ENCODE results near the gene FRAS1. TPM values are rescaled to one million over a fixed set of nuclear protein-coding genes. Genes with fewer than 3 reads are reported as not detected.

Gene FRAS1
- total RNA-seq, 1 experiment from 2014 or later: 82.0 TPM

GRCh38 chr4:78020677-78021076, 36.4 kb upstream of the FRAS1 start:
- no peak for ATAC-seq
- H3K9me3 Mint-ChIP-seq: peaks cover 3% of the 10 kb centered on the region
- H3K4me3 Mint-ChIP-seq: no peak overlapping the region
- H3K27ac Mint-ChIP-seq: no peak overlapping the region
- H3K4me1 Mint-ChIP-seq: no peaks in the 10 kb centered on the region
- POLR2A ChIA-PET: no interaction called here
- no peaks in the 10 kb centered on the region for H3K27me3 Mint-ChIP-seq (ENCODE audit: low read depth)
- CTCF ChIA-PET: interaction anchor here (0.7 kb wide), 1 partner anchor 26 kb away, joined by 4 read pairs; no protein-coding TSS in a partner anchor
- DNase-seq (ENCODE audit: low spot score): no peak
- no peaks in the 10 kb centered on the region for H3K36me3 Mint-ChIP-seq
- no peak for TF ChIP-seq CTCF (IDR thresholded peaks at IDR 0.05)

DNA sequence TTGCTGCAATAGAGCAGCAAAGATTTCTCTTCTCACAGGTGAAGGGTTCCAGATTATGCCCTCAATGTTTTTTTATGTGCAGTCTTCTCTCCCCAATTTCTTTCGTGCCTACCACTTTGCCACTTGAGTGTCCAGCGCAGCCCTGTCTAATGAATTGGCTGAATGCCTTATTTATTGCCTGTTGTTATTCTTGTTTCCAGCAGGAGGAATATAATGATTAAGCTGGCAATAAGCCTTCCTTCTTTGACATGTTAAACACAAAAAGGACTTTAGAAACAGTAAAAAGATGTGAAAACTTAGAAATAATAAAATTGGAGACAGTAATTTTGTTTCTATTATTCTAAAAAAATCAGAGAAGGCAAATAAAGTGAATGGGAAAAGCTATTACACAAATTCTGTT, 34.6 kb upstream of the FRAS1 start:
- TF ChIP-seq, protein P1, sequence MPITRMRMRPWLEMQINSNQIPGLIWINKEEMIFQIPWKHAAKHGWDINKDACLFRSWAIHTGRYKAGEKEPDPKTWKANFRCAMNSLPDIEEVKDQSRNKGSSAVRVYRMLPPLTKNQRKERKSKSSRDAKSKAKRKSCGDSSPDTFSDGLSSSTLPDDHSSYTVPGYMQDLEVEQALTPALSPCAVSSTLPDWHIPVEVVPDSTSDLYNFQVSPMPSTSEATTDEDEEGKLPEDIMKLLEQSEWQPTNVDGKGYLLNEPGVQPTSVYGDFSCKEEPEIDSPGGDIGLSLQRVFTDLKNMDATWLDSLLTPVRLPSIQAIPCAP (CRISPR knock-in tag; IDR thresholded peaks at IDR 0.05): no peak
- TF ChIP-seq ZNF138 (CRISPR knock-in tag; conservative IDR thresholded peaks at IDR 0.05): no peak
- no peak for TF ChIP-seq FOXK1 (CRISPR knock-in tag; IDR thresholded peaks at IDR 0.05)
- TF ChIP-seq, protein P2, sequence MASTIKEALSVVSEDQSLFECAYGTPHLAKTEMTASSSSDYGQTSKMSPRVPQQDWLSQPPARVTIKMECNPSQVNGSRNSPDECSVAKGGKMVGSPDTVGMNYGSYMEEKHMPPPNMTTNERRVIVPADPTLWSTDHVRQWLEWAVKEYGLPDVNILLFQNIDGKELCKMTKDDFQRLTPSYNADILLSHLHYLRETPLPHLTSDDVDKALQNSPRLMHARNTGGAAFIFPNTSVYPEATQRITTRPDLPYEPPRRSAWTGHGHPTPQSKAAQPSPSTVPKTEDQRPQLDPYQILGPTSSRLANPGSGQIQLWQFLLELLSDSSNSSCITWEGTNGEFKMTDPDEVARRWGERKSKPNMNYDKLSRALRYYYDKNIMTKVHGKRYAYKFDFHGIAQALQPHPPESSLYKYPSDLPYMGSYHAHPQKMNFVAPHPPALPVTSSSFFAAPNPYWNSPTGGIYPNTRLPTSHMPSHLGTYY (CRISPR knock-in tag; IDR thresholded peaks at IDR 0.05): no peak
- TF ChIP-seq FOXP4 (CRISPR knock-in tag; IDR thresholded peaks at IDR 0.05): no peak
- TF ChIP-seq TP53 (CRISPR knock-in tag; IDR thresholded peaks at IDR 0.05): no peak
- no peak for TF ChIP-seq PRDM15 (CRISPR knock-in tag; IDR thresholded peaks at IDR 0.05)
- Mint-ChIP-seq H3K27me3 (ENCODE audit: low read depth) (no peaks in the 10 kb centered on the region), H3K4me1 (no peaks in the 10 kb centered on the region), H3K4me3 (no peak overlapping the region), H3K27ac (no peak overlapping the region), H3K9me3 (peaks cover 5% of the 10 kb centered on the region), H3K36me3 (no peaks in the 10 kb centered on the region)
- DNase-seq (ENCODE audit: low spot score) (no peak), ATAC-seq (no peak)
- CTCF ChIA-PET: interaction anchor here (1.2 kb wide), 1 partner anchor 36 kb away, joined by 3 read pairs; no protein-coding TSS in a partner anchor
- POLR2A ChIA-PET: interaction anchor here (1.4 kb wide), 1 partner anchor 34 kb away, joined by 3 read pairs; the partner anchor contains the start of gene FRAS1

DNA sequence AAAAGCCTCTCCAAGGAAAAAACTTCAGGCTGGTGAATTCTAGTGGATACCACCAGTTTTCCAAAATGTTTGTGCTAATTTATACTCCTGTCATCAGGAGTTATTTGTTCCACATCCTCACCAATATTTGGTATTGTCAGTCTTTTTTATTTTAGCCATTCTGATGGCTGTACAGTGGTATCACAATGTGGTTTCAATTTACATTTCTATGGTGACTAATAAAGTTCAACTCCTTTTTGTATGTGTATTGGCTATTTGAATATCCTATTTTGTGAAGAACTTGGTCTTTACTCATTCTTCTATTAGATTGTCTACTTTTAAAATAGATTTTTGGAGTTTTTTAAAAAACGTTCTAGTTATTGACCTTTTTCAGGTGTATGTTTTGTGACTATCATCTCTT, 33.0 kb upstream of the FRAS1 start:
- Mint-ChIP-seq H3K9me3 (peaks cover 5% of the 10 kb centered on the region), H3K4me3 (no peak overlapping the region), H3K27me3 (ENCODE audit: low read depth) (no peaks in the 10 kb centered on the region), H3K27ac (no peak overlapping the region), H3K4me1 (no peaks in the 10 kb centered on the region), H3K36me3 (no peaks in the 10 kb centered on the region)
- ATAC-seq (no peak), DNase-seq (ENCODE audit: low spot score) (no peak)
- ChIA-PET POLR2A (no interaction called here), CTCF (no interaction called here)
- TF ChIP-seq CREM (CRISPR knock-in tag; IDR thresholded peaks at IDR 0.05) (no peak), E2F1 (CRISPR knock-in tag; IDR thresholded peaks at IDR 0.05) (no peak), TCF7 (CRISPR knock-in tag; IDR thresholded peaks at IDR 0.05; ENCODE audit: low read depth) (no peak), ZNF416 (CRISPR knock-in tag; IDR thresholded peaks at IDR 0.05) (no peak), ZNF219 (CRISPR knock-in tag; IDR thresholded peaks at IDR 0.05; ENCODE audit: borderline replicate concordance) (no peak), NR2C2 (CRISPR knock-in tag; IDR thresholded peaks at IDR 0.05) (no peak)
- TF ChIP-seq, protein P3, sequence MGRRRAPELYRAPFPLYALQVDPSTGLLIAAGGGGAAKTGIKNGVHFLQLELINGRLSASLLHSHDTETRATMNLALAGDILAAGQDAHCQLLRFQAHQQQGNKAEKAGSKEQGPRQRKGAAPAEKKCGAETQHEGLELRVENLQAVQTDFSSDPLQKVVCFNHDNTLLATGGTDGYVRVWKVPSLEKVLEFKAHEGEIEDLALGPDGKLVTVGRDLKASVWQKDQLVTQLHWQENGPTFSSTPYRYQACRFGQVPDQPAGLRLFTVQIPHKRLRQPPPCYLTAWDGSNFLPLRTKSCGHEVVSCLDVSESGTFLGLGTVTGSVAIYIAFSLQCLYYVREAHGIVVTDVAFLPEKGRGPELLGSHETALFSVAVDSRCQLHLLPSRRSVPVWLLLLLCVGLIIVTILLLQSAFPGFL (CRISPR knock-in tag; IDR thresholded peaks at IDR 0.05; ENCODE audit: borderline replicate concordance): no peak
- TF ChIP-seq, protein P1 (CRISPR knock-in tag; IDR thresholded peaks at IDR 0.05): no peak

Data from WTC11 (cell line).